ENCODE measurements around the gene P2RY10.
"Not testable (repeated sequence)": the region's sequence is repeated elsewhere in the genome, so short reads cannot be mapped to it uniquely, and the experiment has no call there.

The P2RY10 gene, protein sequence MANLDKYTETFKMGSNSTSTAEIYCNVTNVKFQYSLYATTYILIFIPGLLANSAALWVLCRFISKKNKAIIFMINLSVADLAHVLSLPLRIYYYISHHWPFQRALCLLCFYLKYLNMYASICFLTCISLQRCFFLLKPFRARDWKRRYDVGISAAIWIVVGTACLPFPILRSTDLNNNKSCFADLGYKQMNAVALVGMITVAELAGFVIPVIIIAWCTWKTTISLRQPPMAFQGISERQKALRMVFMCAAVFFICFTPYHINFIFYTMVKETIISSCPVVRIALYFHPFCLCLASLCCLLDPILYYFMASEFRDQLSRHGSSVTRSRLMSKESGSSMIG

DNA sequence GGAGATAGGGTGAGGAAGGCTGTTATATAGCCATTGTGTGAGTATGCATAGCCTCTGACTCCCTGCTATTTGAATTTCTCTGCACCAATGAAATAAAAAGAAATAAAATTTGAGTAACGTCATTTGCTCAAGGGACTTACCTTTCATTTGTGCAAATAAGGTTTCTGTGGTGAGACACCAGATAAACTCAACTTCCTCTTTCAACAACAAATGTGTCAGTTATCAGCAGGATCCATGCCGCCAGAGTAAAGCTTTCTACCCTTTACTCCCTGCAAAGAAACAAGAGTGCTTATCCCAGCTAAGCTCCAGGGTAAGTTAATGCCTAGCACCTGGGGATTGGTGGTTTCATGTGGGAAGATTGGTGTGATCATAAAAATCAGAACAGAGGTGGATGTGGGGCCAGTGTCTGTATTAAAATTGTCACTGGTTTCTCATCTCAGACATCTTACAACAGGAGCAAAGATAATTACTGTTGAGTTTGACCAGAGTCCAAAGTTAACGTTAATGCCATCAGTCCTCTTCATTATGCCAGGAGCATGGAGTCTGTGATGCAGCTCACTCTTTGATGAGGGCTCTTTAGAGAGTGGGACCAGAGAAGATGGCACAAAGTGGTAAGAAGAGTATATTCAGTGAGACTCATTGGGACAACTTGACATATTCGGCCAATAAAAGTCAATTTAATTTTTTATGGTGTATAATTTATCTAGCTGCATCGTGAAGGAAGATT, at the start of gene P2RY10:
P2RY10 (plus strand) TSS at position 206 of the 727 bp plus-strand sequence. CDS start 15,130 bp downstream, outside the sequence.
- no peak for DNase-seq

DNA sequence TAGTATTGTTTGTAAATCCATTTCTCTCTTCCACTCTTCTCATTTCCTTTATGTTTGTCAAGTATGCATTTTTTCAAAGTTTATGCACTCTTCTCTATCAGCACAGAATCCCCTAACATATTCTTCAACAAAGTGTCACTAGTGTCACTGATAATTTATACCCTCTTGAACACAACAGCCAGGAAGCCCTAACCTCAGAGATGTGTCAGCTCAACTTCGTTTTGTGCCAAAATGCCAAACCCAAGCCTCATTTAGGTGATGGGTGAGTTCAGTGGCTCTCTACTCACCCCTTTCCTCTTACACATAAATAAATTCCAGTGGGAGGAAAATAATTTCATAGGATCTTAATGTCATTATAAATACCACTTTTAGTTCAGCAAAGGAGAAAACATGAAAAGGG, 22.4 kb upstream of the P2RY10 start:
- DNase-seq = no peak

DNA sequence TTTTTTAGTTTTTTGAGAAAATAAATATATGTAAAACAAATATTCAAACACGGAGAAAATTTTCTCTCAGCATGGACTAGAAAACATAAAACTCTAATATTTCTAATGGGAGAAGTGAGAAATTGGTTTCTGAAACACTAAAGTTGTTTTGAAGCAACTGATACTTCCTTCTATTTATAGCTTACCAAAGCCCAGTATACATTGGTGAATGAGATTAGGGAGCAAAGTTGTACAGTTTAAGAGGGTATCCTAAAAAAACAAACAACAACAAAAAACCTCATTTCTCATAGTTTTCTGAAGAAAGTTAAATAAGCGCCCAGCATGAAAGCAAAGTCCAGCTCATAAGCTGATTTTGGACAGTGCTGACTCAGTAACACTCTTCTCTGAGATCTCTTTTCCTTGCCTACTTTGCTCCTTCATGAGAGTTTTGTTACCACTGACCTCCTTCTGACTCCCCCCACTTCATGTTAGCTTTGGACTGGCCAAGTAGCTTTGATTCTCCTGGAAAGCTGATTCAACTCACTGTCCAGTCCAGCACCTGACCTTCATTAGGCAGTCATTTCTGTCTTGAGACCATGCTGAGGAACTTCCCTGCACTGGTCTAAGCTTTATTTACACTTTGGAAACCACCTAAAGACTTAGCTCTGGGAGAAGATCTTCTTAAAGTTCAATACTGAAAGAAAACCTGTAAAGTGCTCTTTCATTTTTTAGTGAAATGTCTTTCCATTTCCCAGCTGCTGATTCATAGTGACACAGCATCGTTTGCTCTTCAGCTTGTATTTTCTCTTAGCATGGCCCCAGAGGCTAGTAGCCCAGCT, 21.8 kb upstream of the P2RY10 start:
- no peak for DNase-seq

DNA sequence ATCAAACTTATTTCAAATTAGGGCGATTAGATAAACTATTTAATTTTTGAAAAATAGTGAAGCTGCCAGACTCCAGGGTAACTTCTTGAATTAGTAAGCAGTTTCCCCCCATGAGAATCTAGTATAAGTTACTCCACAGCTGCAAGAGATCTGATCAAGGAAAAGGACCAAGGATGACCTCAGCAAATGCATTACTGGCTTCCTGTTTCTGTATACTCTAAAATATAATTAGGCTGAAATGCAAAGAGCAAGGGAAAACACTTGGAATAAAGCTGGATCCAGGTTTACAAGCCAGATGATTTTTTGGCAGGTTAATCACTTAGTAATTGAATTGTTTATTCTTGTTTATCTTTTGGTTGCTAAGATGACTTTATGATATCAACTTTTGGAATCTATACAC, 13.4 kb upstream of the P2RY10 start:
- DNase-seq = no peak

DNA sequence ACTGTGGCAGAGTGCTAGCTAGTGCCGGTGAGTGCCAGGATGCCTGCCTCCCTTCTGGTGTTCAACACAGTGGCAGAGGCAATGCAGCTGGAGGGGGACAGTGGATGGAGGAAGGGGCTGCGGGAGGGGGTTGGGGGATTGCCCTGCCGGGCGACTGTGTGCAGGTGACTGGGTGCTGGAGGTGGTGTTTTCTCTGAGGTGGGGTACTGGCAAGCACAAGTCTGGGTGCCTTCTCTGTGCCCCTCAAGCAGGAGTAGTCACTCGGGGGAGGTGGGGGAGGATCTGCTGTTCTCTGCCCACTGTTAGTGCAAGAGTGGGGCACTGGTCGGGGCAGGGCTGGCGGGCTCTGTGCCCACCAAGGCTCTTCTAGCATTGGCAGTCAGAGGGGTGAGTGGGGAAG, 10.3 kb upstream of the P2RY10 start:
- DNase-seq = no peak

DNA sequence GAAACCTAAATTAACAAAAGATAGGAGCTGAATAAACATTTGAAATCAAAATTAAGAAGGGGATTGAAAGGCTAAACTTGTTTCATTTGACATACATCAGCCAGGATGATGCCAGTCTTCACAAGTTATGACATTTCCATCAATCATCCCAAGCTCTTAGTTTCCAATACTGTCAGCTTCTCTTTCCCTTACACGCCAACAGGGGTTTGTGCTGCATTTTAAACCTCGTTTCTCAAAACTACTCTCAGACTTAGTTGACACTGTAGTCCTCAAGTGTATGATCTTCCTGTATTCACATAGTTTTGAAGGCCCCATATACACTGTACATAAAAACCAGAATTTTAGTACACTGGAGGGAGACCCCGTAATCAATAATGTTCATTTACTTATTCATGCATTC, 840 bp upstream of the P2RY10 start:
- DNase-seq = no peak

DNA sequence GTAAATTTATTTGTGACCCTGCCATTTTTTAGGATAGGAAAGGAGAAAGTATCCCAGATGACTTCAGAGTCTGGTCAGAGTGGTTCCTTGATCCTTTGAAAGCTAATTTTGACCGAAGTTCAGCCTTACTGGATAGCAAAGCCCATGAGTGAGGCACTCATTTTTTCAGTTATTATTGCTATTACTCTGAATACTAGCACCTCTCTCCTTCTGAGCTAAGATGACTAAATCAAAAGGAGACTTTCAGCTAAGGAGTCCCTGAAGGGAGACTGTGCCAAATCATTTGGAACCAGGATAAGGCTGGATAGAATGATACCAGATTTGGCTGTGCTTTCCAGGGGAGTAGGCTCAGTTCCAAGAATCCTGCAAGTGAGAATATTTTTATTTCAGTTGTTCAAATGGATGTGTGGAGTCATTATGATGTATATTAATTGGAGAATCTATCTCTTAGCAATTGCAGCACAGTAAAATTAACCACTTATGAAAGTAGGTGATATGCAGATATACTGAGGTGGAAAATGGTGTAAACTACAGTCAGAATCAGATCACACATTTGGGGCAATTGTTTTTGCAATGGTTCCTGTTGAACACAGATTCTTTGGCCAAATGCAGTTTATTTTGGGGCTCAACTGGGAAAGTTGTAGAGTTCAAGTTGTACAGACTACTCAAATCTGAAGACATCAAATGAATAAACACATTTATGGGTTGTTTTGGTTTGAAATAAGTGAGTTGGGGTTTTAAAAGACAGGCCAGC, 1.2 kb downstream of the P2RY10 start:
- no peak for DNase-seq

DNA sequence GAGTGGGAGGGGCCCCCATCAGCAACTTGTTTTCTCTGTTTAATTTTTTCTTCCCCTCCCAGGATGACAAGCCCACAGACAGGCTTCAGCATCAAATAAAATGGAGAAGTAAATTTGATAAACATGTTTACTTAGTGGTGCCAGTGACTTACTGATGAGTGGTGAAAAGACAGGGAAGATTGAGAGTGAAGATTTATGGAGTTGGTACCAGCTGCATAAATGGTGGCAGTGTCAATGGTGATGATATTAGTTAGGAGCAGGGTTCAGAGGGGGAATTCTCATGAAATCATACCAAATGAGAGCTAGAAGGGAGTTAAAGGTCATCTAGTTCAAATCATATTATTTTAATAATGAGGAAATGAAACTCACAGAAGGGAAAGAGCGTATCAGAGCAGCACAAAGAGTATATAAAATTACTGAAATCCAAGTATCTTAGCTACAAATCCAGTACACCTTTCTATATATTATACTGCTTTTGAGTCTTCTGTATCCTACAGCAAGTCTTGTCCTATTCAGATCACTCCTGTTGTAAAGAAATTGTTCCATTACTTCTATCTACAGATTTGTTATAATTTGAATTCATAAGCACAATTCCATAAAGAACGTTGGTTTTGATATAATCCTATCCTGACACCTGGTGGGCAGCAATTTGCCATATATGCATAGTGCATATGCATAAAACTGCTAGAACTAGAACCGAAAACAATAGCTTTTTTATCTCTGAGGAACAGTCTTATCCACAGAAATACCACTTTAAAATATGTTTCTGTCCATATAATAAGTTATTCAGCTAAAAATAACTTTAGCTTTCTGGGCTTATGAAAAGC, 5.0 kb downstream of the P2RY10 start:
- DNase-seq = no peak

DNA sequence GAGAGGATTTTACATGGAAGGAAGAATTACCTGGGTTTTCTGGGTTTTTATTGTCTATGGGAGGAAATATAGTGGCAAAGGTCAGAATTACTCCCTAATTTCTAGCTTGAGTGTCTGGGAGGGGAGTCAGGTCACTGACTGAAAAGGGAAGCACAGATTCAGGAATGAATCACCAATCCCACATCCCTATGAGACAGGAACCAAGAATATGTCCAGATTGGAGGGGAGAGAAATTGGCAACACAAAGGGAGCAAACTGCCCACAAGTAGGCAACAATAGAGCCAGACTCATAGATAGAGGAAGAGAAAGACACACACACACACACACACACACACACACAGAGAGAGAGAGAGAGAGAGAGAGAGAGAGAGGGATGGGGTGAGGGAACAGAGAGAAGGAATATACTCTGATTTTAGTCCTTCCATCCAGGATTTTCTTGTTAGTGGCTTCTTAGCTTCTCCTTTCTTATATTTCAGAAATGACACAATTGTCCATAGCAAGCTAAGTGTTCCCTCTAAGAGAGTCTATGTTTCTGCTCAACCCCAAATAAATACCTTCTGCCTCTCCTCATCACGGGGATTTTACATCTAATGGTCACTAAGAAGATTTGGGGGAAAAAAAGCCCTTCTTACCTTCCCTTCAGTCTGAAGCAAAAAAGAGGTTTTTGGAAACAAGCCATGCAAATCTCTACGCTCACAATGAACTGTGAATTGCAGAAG, 12.0 kb downstream of the P2RY10 start:
- no peak for DNase-seq

DNA sequence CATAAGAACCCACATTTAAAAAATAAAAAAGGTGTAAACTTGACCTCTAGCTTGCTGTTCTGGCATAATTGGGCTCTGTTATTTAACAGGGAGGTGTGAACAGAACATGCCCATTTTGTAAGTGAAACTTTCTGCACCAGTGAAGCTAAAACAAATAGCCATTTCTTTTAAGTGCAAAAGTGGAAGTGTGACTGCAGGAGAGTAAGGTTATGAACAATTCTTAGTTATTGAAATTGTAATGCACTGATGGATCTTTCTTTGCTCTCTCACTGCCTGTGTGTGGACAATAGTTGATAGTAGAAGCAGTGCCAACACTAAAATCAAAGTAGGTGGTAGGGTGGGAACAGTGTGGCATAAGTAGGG, 12.6 kb downstream of the P2RY10 start:
- no peak for DNase-seq

DNA sequence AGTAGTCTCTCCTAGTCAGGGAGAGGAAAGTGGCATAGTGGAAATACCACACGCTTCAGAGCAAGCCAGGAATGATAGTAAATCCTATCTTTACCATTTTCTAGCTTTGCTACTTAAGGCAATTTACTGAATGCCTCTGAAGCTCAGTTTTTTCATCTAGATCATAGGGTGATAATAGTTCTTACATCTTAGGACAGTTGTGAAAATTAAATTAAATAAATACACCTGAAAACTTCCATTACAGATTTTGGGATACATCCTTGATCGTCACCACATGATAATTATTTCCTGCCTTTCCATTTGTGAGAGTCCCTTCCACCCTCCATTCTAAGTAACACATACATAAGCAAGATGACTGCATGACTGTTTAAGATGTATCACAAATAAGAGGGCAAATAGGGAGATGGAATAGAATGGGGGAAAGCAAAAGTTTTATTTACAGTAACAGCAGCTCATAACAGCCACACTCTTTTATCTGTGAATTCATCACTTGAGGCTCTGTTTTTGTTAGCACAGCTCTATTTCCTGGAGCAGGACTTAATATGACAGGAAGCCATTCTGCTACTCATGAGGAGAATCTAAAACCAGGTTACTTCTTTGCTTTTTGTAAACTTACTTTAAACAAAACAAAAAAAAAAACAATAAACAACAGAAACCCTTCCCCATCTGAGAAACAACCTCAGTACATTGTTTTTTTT, 13.4 kb downstream of the P2RY10 start:
- no peak for DNase-seq

DNA sequence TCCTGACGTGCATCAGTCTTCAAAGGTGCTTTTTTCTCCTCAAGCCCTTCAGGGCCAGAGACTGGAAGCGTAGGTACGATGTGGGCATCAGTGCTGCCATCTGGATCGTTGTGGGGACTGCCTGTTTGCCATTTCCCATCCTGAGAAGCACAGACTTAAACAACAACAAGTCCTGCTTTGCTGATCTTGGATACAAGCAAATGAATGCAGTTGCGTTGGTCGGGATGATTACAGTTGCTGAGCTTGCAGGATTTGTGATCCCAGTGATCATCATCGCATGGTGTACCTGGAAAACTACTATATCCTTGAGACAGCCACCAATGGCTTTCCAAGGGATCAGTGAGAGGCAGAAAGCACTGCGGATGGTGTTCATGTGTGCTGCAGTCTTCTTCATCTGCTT, 15.7 kb downstream of the P2RY10 start:
- DNase-seq = no peak

DNA sequence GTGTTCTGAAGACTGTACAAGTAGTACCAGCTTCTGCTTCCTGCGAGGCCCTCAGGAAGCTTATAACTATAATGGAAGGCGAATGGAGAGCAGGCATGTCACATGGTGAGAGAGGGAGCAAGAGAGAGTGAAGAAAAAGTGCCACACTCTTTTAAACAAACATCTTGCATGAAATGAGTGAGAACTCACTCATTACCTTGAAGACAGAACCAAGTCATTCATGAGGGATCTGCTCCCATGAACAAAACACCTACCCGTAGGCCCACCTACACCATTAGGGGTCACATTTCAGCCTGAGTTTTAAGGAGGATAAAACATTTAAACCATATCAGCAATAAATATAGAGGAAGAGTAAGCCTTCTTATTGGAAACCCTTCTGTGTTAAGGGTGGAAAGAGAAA, 19.4 kb downstream of the P2RY10 start:
- DNase-seq = no peak

DNA sequence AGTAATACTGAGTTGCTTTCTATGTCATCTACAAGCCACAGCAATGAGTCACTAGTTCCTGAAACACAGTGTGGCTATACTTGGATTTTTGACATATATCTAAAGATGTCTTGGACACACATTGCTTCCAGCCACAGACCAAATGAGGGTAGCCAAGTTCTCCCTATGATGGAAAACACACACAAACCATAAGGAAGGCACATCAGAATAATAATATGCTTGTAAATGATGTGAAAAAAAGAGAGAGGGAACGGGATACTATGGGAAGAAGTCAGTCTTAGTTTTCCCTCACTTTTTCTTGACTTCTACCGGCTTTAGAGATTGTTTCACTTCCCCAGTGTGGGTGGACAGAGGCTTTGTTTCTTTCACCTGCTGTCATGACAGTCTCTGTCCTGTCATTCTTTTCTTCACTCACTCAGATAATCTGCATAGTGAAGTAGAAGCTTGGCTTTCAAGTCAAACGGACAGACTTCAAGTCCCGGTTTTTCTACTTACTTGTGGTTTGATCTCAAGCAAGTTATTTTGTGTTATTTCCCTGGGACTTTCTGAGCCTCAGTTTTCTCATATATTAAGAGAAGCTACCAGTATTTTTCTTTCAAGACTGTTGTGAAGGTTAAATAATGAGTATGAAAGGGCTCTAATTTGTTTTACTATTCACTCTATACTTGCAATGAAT, 34.7 kb downstream of the P2RY10 start:
- DNase-seq = no peak

DNA sequence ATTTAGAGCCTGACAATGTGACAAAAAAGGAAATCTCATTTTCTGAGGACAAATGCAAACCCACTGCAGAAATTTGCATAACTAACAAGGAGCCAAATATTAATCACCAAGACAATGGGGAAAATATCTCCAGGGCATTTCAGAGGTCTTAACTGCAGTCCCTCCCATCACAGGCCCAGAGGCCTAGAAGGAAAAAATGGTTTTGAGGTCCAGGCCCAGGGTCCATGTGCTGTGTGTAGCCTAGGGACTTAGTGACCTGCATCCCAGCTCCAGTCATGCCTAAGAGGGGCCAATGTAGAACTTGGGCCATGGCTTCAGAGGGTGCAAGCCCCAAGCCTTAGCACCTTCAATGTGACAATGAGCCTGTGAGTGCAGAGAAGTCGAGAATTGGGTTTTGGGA, 44.2 kb downstream of the P2RY10 start:
- no peak for DNase-seq

DNA sequence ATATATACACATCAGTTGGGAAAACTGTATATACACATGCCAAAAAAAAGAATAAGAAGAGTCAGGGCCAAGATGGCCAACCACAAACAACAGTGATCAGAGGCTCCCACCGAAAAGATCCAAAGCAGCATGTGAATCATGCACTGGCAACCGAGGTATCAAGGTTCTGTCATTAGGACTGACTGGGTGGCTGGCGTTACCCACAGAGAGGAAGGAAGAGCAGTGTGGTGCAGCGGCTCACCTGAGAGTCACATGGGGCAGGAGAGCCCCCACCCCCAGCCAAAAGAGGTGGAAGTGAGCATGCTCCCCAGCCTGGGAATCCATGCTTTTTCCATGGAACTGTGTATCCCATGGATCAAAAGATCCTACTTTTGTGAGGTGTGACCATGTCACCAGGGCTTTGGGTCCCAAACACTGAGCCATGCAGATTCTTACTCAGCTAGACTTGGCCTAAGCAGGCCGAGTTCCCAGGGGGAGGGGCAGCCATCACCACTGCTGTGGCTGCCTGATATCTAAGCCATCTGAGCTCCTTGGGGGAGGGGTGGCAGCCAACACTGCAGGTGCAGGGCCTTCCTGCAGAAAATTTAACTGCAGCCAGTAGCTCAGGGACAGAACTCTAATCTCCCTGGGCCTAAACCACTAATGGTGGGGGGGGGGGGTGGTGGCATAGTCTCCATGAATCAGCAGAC, 52.8 kb downstream of the P2RY10 start:
- DNase-seq = no peak

DNA sequence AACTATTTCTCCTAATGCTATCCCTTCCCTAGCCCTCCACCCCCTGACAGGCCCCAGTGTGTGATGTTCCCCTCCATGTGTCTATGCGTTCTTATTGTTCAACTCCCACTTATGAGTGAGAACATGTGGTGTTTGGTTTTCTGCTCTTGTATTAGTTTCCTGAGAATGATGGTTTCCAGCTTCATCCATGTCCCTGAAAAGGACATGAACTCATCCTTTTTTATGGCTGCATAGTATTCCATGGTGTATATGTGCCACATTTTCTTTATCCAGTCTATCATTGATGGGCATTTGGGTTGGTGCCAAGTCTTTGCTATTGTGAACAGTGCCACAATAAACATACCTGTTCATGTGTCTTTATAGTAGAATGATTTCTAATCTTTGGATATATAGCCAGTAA, 62.3 kb downstream of the P2RY10 start:
- not testable (repeated sequence) for DNase-seq

All from NCI-H524 treated with DMSO at 0.1 percent for 48 hours (cell line).